Measurements from ENCODE around the gene NBEAL2. TPM values are rescaled to one million over a fixed set of nuclear protein-coding genes. Genes with fewer than 3 reads are reported as not detected.

The NBEAL2 gene
- total RNA-seq, 1 donor from 2014 or later: 12.6 TPM

DNA sequence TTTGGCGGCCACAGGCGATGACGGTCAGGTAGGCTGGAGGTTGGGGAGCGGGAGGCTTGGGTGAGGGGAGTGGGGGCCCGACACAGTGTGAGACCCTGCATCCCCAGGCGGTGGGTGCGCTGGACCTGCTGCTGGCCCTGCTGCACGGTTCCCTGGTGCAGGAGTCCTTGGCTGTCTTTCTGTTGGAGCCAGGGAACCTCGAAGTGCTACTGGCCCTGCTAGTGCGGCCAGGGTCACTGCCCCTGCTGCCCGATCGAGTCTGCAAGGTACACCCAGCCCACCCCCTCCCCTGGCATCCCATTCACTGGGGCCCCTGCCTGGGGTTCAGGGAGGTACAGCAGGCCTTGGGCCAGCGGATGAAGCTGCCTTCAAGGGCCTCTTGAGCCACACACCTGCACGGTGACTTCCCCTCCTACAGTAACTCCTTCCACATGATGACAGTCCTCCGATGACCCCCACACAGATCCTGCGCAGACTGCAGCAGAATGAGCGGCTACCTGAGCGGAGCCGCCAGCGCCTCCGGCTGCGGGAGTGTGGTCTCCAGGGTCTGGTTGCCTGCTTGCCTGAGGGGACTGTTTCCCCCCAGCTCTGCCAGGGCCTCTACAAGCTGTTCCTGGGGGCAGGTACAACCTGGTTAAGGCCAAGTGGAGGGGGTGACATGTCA lies 19.5 kb downstream of the NBEAL2 start:
- Histone ChIP-seq H3K4me1 (no peaks in the 10 kb centered on the region), H3K4me3 (no peak overlapping the region), H3K9me3 (replicated peaks) (no peaks in the 10 kb centered on the region), H3K27me3 (ENCODE audit: low read depth) (no peaks in the 10 kb centered on the region), H3K27ac (replicated peaks) (no peak overlapping the region), H3K36me3 (peaks cover 54% of the 10 kb centered on the region)
- TF ChIP-seq, protein P1, sequence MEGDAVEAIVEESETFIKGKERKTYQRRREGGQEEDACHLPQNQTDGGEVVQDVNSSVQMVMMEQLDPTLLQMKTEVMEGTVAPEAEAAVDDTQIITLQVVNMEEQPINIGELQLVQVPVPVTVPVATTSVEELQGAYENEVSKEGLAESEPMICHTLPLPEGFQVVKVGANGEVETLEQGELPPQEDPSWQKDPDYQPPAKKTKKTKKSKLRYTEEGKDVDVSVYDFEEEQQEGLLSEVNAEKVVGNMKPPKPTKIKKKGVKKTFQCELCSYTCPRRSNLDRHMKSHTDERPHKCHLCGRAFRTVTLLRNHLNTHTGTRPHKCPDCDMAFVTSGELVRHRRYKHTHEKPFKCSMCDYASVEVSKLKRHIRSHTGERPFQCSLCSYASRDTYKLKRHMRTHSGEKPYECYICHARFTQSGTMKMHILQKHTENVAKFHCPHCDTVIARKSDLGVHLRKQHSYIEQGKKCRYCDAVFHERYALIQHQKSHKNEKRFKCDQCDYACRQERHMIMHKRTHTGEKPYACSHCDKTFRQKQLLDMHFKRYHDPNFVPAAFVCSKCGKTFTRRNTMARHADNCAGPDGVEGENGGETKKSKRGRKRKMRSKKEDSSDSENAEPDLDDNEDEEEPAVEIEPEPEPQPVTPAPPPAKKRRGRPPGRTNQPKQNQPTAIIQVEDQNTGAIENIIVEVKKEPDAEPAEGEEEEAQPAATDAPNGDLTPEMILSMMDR (IDR thresholded peaks at IDR 0.05; ENCODE audit: borderline replicate concordance): peak; percentile 35
- DNase-seq: peak; percentile 14
- intact Hi-C loops (cut with micrococcal nuclease): loop anchor here (5.0 kb wide), 1 partner anchor 77 kb away; no protein-coding TSS in a partner anchor

DNA sequence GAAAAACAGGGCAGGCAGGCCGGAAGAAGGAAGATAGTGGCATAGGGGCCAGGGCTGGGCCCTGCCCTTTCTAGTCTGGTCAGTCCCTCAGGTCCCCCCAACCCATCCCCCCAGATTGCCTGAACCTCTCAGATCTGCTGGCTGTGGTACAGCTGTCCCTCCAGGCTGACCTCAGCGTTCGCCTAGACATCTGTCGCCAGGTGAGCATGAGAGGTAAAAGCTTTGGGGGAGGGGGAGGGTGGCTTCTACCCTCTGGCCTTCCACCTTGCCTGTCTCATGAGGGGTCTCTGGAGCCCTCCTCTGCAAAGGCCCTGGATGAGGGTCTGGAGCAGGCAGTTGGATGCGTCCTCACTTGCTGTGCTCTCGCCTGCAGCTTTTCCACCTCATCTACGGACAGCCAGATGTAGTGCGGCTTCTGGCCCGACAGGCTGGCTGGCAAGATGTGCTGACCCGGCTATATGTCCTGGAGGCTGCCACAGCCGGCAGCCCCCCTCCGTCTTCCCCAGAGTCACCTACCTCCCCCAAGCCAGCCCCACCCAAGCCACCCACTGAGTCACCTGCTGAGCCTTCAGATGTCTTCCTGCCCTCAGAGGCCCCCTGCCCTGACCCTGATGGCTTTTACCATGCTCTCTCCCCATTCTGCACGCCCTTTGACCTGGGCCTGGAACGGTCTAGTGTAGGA lies 20.2 kb downstream of the NBEAL2 start:
- no peak for DNase-seq
- H3K4me1 ChIP-seq: no peaks in the 10 kb centered on the region
- H3K4me3 ChIP-seq: no peak overlapping the region
- H3K27ac ChIP-seq (replicated peaks): no peak overlapping the region
- intact Hi-C loops (cut with micrococcal nuclease): loop anchor here (5.0 kb wide), 1 partner anchor 77 kb away; no protein-coding TSS in a partner anchor
- H3K36me3 ChIP-seq: peaks cover 60% of the 10 kb centered on the region
- H3K27me3 ChIP-seq (ENCODE audit: low read depth): no peaks in the 10 kb centered on the region
- TF ChIP-seq, protein P1 (IDR thresholded peaks at IDR 0.05; ENCODE audit: borderline replicate concordance): no peak
- H3K9me3 ChIP-seq (replicated peaks): no peaks in the 10 kb centered on the region

DNA sequence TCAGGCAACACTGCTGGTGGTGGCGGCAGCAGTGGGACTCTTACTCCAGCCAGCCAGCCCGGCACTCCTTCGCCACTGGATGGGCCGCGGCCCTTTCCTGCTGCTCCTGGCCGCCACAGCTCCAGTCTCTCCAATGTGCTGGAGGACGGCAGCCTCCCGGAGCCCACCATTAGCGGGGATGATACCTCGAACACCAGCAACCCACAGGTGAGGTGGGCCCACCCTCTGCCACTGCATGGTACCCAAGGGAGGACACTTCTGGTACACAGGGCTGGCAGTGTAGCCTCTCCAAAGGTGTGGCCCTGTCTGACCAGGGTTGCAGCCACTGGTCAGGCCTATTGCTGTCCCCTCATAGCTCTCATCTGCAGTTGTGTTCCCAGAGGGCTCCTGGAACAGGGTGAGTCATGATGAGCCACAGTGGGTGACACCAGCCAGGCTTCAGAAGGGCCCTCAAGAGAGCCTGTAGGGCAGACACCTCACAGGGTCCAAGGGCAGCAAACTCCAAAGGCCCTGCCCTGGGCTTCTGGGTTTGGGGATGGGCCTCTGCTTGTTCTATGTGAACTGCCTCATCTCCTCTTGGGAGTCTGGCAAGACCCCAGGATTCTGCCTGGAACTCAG lies 20.8 kb downstream of the NBEAL2 start:
- TF ChIP-seq, protein P1 (IDR thresholded peaks at IDR 0.05; ENCODE audit: borderline replicate concordance): no peak
- Histone ChIP-seq H3K9me3 (replicated peaks) (no peaks in the 10 kb centered on the region), H3K4me3 (no peak overlapping the region), H3K36me3 (peaks cover 63% of the 10 kb centered on the region), H3K4me1 (no peaks in the 10 kb centered on the region), H3K27ac (replicated peaks) (no peak overlapping the region), H3K27me3 (ENCODE audit: low read depth) (no peaks in the 10 kb centered on the region)
- intact Hi-C loops (cut with micrococcal nuclease): no loop called here
- DNase-seq: no peak

DNA sequence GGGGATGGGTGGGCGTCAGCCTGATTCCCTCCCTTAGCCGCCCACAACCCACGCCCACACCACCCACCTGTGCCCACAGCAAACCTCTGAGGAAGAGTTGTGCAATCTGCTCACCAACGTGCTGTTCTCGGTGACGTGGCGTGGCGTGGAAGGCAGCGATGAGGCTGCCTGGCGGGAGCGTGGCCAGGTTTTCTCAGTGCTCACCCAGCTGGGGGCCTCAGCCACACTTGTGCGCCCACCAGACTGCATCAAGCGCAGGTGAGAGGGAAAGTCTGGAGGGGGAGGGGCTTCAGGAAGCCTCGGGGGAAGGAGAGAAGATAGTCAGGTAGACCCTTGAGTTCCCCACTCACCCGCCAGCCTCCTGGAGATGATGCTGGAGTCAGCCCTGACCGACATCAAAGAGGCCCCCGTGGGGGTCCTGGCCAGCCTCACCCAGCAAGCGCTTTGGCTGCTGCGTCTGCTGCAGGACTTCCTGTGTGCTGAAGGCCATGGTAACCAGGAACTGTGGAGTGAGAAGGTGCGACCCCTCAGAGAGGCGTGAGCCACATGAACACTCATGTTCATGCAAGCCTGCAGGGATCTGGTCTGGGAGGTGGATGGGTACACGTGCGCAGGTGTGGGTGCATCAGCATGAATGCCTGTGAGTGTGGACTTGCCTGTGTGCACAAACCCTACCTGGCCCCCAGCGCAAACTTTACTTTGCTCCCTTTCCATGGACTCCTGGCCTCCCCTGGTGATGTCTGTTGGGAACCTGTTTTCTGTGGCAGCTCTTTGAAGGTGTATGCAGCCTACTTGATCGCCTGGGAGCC lies 21.7 kb downstream of the NBEAL2 start:
- Histone ChIP-seq H3K4me1 (no peaks in the 10 kb centered on the region), H3K4me3 (no peak overlapping the region), H3K9me3 (replicated peaks) (no peaks in the 10 kb centered on the region), H3K36me3 (peaks cover 70% of the 10 kb centered on the region), H3K27me3 (ENCODE audit: low read depth) (no peaks in the 10 kb centered on the region), H3K27ac (replicated peaks) (no peak overlapping the region)
- TF ChIP-seq, protein P1 (IDR thresholded peaks at IDR 0.05; ENCODE audit: borderline replicate concordance): no peak
- DNase-seq: no peak
- intact Hi-C loops (cut with micrococcal nuclease): no loop called here

DNA sequence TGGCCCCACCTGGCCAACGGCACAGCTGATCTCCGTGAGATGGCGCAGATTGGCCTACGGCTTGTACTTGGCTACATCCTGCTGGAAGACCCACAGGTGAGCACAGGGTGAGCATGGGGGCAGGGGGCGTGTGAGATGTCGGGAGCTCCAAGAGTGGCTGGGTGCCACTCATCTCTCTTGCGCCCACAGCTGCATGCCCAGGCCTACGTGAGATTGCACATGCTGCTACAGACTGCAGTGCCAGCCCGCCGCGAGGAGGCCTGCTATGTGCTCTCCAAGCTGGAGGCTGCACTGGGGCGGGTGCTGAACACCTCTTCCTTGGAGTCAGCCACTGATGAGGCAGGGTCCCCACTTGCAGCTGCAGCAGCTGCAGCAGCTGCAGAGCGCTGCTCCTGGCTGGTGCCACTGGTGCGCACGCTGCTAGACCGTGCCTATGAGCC lies 22.3 kb downstream of the NBEAL2 start:
- Histone ChIP-seq H3K27ac (replicated peaks) (no peak overlapping the region), H3K4me3 (no peak overlapping the region), H3K4me1 (no peaks in the 10 kb centered on the region), H3K27me3 (ENCODE audit: low read depth) (no peaks in the 10 kb centered on the region), H3K9me3 (replicated peaks) (no peaks in the 10 kb centered on the region), H3K36me3 (peaks cover 75% of the 10 kb centered on the region)
- TF ChIP-seq, protein P1 (IDR thresholded peaks at IDR 0.05; ENCODE audit: borderline replicate concordance): no peak
- intact Hi-C loops (cut with micrococcal nuclease): no loop called here
- DNase-seq: no peak
